Vagina (tissue), 2 donors: ENCODE results near the gene IKBKE.

Experiments used
- CTCF ChIP-seq, 3 experiments: fragments of 450-650 bp in 2 of 3; fragments of 200-600 bp in 1 of 3; sonication (generic) in 1 of 3; IDR thresholded peaks; one replicate each; pipeline ENCODE4 v1.5.1; 2017 to 2019; ENCODE audit warnings: antibody characterized with exemption in 3 of 3, mild to moderate bottlenecking in 2 of 3, moderate library complexity in 2 of 3
- POLR2A ChIP-seq, 2 donors: fragments of 450-650 bp; IDR thresholded peaks; one replicate each; pipeline ENCODE4 v1.6.1; 2017; ENCODE audit warnings: antibody characterized with exemption in 2 of 2, mild to moderate bottlenecking in 2 of 2, moderate library complexity in 2 of 2
- POLR2AphosphoS5 ChIP-seq, 2 donors: sonication (generic); formaldehyde crosslinking; IDR thresholded peaks; one replicate each; pipeline ENCODE4 v1.9.0; 2017; ENCODE audit warnings: antibody characterized with exemption in 2 of 2, mild to moderate bottlenecking in 2 of 2, low read depth in 1 of 2; ENCODE audit not compliant: insufficient read depth in 1 of 2

- TF ChIP-seq CTCF (IDR thresholded peaks at IDR 0.05) (no peak), POLR2A (IDR thresholded peaks at IDR 0.05) (no peak), POLR2AphosphoS5 (IDR thresholded peaks at IDR 0.05; ENCODE audit: insufficient read depth in 1 of 2, low read depth in 1 of 2) (no peak)
Measured at GRCh38 chr1:206484901-206485300, 14.6 kb downstream of the IKBKE start.
